Hepatic stellate cell (primary cell): ENCODE data around the gene TSPAN10.
"Not testable (repeated sequence)": the region's sequence is repeated elsewhere in the genome, so short reads cannot be mapped to it uniquely, and the experiment has no call there.

Source experiments
- DNase-seq: peaks from one replicate; pipeline ENCODE4 v3.0.0; 2011; ENCODE audit warnings: low spot score

TSPAN10 gene

DNA sequence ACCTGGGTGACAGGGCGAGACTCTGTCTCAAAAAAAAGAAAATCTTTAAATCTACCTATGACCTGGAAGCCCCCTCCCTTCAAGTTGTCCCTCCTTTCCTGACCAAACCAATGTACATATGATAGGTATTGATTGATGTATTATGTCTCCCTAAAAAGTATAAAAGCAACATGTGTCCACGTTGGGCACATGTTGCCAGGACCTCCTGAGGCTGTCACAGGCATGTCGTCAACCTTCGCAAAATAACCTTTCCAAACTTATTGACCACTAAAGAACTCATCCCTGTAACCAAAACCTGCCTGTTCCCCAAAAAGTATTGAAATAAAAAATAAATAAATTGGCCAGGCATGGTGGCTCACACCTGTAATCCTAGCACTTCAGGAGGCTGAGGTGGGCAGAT is 25.0 kb downstream of the TSPAN10 start:
- no peak for DNase-seq

DNA sequence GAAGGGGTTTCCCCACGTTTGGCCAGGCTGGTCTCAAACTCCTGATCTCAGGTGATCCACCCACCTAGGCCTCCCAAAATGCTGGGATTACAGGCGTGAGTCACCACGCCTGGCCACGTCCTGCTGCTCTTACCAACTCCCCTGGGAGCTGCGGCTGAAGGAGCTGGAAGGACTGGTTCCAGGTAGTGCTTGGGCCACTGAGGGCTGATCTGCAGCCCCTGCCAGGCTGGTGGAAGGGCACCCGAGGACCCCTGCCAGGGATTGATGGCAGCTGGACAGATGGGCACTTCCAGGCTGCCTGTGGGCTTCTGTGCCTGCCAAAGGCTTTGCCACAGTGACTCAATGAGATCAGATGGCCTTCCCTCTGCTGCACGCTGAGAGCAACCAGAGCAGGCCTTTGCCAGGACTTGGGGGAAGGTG is 27.1 kb downstream of the TSPAN10 start:
- DNase-seq = no peak

DNA sequence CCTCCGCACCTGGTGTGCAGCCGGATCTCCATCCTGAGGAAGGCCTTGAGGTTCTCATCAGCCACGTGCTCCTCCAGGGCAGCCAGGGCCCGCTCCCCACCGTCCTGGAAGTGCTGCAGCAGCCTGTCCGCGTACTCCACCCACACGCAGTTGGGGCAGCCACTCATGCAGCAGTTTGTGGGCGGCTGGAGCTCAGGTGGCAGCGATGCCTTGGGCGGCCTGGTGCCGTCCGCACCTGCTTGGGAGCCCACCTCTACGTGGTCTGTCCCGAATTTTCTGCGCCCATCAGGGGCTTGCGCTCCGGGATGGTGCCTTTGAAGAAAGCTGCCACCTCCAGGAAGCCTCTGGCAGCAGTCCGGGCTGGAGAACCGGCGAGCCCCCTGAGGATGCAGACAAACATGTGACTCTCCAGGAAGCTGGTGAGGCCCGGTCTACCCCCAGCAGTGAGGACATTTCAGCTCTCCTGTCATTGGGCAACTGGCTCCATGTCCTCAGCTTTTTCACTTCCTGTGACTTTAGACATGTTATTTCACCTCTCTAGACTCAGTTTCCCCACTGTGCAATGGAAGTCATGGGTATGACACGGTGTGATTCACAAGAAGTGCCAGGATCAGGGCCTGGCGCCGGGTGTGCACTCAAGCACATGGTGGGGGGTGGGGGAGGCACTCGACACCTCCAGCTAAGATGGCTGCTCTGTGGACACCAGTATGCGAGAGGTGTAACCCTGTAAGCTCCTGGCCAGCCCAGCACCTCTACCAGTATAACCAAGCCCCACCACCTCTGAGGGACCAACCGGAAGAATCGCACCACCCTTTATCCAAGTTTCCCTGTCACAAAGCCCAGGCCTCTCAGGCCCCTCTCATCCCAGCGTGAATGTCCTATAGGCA is 28.5 kb downstream of the TSPAN10 start:
- no peak for DNase-seq

DNA sequence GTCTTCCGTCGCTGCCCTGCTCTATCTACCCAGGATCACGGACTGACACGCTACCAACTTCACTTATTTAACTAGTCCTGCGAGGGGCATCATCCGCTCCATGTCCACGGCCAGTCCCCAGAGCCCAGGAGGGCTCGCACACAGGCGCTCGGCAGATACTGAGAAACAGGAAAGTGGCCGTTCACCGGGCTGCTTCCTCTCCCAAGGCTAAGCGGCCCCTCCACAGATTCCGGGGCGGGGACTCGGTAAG is 29.0 kb downstream of the TSPAN10 start:
- no peak for DNase-seq

DNA sequence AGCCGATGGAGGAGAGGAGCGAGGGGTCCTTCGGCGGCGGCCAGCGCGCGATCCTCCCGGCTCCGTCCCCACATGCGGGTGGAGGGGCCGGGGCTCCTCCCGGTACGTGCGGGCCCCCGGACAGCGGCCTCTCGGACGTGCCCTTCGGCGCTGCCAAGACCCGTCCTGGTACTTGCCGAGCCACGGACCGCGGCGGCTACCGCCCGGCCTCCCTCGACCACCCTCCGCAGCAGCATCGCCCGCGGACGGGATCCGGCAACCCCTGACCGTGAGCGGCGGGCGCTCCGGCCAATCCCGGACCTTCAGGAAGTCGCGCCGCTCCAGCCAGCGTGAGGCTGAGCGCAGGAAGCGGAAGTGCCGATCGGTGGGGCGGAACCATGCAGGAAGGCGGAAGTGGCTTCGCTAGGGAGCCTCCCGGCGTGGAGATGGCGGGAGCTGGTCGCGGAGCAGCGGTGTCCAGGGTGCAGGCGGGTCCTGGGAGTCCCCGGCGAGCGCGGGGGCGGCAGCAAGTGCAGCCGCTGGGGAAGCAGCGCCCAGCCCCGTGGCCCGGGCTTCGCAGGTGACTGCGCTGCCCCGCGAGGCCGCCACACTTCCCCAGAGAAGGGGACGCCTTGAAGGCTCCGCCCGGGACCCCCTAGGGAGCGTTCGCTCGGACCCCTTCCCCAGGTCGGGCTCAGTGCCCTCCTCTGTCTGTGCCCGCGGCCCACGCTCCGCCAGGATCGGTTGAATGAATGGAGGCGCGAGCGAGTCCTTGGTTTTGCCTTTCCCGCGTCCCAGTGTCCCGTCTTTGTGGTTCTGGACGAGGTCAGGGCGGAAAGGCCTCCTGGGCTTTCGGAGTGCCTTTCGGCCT is 29.6 kb downstream of the TSPAN10 start, which contains the start of the genes CCDC137 and OXLD1:
CCDC137 (plus strand) TSS at position 396 of the 850 bp plus-strand sequence; CDS start at position 426, 30 bp downstream.
OXLD1 (minus strand) TSS at position 264 of the 850 bp plus-strand sequence; CDS start at position 236, 28 bp downstream.
- peak; percentile 99 for DNase-seq

DNA sequence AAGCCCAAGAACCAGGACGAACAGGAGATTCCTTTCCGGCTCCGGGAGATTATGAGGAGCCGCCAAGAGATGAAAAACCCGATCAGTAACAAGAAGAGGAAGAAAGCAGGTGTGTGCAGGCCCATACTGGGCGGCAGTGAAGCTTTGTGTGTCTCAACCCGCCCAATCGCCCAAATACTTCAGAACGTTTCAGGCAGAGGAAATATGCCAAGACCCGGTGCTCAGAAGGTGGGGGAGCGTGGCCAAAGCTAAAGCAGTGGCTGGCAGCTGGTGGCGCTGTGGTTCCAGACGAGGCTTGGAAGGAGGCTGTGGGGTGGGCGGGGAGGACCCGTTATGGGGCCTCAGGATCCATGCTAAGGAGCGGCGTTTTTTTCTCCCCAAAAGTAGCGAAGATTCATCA is 30.8 kb downstream of the TSPAN10 start:
- no peak for DNase-seq

DNA sequence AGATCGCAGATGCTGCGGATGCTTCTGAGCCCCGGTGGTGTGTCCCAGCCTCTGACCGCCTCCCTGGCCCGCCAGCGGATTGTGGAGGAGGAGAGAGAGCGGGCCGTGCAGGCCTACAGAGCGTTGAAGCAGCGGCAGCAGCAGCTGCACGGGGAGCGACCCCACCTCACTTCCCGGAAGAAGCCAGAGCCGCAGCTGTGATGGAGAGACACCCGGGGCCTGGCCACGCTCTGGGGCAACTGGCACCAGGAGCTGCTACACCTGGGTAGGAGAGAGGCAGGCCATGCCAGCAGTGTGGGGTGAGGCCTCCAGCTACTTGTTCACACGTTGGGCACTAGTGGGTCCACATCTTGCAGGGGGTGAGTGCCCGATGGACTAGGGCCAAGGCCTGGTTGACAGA is 35.5 kb downstream of the TSPAN10 start:
- DNase-seq = no peak

DNA sequence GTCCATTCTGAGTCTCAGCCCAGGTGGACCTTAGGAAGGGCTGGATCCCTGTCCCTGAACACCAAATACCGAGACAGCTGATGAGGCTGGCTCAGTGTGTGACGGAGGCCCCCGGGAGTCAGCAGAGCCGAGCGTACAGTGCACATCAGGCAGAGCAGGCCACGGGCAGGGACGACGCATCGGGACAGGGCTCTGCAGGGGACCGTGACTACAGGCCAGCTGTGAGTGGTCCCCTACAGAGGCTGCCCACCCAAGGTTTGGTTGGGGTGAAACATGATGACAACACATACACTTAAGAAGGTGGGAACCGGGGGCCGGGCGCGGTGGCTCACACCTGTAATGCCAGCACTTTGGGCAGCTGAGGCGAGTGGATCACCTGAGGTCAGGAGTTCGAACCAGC is 36.0 kb downstream of the TSPAN10 start:
- DNase-seq = no peak

DNA sequence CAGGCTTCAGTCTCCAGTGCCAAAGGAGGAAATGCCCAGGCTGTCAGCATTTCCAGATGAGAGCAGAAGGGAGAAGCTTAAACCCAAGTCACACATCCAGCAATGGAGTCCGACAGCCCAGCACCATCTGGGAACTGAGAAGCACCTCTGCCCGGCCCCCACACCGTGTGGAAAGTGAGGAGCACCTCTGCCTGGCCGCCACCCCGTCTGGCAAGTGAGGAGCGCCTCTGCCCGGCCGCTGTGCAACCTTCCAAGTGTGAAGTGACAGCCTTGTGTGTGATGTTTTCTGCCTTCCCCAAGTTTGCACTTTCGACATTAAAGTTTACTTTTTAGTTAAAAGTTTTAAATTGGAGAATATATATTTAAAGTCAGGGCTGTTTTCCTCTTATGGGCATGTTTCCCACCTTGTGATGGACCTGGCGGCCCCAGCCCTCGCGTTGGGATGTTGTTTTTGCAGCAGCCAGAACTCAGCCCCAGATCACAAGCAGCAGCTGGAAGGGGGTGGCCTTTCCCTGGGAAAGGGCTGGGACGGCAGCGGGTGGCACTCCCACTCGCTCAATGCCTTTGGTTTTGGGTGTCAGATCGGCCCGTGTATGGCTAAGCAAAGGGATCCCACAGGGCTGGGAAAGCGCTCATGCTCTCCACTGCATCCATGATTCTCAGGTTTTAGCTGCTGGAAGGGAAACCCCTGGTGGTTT is 36.7 kb downstream of the TSPAN10 start:
- DNase-seq = no peak

DNA sequence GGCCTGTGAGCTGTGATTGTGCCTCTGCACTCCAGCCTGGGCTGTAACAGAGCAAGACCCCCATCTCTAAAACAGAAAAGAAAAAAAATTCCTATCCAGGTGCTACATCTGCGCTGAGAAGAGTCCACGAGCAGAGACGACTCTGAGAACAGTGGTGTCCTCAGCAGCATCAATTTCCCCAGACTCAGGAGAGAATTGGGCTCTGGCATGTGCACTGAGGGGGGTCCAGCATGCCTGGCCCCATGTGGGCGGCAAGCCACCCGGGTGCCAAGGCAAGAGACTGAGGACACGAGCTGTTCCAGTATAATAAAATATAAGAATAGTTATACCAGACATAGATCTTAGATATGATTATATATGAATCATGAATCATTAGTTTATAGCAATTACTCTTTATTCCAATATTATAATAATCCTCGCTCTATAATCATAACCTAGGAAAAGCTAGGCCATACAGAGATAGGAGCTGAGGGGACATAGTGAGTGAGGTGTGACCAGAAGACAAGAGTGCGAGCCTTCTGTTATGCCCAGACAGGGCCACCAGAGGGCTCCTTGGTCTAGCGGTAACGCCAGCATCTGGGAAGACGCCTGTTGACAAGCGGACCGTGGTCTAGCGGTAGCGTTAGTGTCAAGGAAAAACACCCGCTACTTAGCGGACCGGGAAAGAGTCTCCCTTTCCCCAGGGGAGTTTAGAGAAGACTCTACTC is 38.7 kb downstream of the TSPAN10 start:
- not testable (repeated sequence) for DNase-seq

DNA sequence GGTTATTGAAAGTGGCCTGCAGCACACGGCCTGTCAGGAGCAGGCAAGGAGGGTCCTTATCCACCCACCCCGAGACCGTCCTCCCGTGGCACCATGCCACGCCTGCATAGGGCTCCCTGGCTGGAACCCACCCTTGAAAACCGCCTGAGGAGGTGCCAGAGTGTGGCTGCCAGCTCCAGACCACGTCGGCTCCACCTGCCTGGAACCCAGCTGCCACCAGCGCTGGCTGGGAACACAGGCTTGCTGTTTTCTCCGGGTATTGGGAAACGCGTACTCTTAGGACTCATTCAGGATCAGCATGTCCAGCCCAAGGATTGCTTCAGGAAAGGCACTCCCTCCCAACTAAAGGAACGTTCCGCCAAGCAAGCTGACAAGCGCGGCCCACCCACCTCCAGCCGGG is 39.9 kb downstream of the TSPAN10 start:
- DNase-seq = no peak

DNA sequence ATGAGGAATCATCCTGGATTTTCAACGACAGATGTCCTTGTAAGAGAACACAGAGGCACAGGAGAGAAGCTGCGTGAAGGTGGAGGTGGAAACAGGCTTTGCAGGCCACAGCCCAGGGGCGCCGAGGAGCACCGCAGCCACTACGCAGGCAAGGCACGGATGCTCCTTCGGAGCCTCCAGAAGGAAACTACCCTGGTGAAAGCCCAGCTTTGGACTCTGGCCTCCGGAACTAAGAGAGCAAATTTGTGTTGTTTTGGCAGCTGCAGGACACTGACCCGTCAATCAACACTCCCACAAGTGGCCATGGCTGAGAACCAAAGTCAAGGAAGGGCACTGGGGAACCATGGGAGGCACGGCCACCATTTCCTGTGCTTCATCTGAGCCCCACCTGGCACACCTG is 43.2 kb downstream of the TSPAN10 start:
- DNase-seq = no peak

DNA sequence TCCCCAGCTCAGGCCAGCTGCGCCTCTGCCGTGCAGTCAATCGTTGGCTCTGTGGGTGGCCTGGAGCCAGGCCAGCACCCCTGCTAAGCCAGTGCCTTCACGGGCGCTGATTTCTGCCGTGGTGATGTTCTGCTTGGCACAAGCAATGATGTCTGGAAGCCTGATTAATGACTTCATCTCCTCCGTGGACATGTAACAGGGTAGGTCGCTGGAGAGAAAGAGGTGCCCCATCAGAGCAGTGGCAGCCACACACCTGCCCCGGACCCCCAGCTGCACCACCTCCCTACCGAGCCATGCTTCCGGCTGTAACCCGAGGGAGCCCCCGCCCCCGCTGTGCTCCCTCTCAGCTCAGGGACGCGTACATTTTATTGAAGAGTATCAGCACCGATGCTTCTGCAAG is 44.7 kb downstream of the TSPAN10 start:
- no peak for DNase-seq

DNA sequence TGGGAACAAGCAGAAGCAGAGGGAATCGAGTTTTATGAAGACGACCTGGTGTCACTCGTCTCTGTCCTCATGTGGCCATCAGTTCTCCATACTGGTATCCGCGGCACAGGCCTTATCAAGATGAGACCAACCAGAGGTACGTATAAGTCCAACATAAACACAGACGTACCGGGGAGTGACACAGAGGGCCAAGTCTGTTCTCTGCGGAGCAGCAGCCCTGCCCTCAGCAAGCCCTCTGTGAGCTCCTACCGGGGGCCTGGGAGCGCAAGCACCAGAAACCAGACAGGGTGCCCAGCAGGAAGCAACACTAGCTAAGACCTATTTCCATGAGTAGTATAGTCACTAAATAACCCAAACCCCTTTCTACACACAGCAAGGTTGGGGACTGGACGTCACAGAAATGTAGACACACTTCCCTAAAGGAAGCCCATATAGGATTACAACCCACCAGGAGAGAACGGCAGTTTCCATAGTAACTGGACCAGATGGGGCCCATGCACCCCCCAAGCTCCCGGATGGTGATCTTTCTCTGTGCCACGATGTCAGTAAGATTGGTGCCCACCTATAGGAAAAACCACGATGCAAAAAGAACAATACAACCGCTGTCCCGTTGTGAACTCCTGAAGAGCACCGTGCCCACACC is 45.7 kb downstream of the TSPAN10 start:
- DNase-seq = no peak

DNA sequence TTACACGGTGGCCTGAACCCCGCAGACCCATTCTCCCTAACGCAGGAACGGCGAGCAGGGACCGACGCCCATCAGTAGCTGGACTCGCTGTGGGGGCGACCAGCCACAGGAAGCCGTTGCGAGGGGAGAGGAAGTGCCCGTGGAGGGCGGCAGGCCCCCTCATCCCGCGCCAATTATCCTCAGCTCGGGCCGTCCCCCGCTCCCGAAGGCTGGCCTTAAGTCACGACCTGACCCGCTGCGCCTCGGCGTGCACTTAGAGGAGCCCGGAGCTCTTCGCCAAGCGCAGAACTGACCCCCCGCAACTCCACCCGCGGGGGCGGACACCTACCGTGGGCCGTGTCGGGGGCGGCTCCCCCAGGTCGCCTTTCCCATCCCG is 46.2 kb downstream of the TSPAN10 start:
- DNase-seq = peak; percentile 48

DNA sequence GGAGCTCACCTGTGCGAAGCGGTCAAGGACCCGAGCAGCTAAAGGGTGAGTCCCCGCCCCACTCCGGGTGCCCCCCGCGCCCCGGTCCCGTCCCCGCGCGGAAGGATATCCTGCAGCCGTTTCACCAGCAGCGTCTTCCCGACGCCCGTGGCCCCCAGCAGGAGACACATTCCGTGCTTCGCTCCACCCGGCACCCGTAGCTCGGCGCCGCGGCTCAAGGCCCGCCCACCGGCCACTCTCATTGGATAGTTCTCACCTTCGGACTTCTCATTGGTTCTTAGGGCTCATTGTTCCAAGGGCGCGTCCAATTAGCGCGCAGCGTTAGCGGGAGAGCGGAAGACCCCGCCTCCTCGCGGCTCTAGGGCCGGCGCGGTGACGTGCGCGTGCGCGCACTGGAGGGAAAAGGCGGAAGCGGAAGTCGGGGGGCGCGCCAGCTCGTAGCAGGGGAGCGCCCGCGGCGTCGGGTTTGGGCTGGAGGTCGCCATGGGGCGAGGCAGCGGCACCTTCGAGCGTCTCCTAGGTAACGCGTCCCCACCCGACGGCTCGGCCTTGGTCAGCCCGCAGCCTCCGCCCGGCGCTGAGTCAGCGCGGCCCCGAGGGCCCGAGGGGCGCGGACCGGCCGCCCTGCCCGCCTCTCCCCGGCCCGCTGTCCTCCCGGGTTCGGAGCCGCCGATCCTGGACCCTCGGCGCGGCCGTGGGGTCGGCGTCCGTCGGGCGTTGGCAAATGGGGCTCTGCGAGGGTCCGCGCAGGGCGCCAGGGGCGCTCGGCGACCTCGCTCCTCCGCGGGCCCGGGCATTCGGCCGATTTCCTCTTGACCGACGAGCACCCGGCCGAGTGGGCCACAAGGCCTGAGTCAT is 46.8 kb downstream of the TSPAN10 start, which contains the start of the genes ARL16 and HGS:
ARL16 (minus strand) TSS at position 214 of the 858 bp plus-strand sequence; CDS start at position 170, 44 bp downstream.
HGS (plus strand) TSS at position 428 of the 858 bp plus-strand sequence; CDS start at position 484, 56 bp downstream.
- peak; percentile 100 for DNase-seq

DNA sequence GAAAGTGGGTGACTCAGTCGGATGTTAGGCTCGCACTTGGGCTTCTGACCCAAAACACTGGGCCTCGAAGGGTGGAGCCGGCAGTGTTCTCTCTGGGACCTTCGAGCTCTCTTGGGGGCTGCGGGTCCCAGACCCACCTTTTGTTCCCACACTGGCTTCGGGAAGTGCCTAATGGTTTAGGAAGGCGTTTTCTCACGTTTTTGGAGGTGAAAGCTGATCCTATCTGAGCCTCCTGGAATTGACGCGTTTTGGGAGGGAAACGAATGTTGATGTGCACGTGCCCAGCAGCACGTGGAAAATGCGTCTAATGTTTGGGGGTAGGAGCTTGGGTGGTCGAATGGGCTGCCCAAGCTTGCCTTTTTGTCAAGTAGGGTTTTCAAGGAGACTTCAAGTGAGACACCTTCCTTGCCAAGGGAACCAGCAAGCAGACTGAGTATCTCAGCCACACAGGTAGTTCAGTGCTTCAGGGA is 47.5 kb downstream of the TSPAN10 start:
- DNase-seq = peak; percentile 94

DNA sequence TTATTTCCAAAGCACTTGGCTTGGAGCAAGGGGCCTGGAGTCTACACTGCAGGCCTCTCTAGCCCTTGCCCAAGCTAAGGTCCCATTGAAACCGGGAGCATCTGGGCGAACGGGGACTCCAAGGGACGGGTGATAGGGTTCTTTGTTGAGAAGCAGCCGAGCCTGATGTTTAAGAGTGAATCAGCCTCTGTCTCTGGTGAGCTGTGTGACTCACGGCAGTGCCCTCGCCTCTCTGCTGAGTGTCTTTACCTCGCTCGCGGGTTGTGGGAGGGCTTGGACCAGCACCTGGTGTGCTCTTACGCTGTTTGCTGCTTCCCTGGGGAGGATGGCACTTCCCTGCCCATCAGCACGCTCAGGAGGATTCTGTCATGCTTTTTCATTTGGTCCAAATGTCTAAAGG is 48.1 kb downstream of the TSPAN10 start:
- DNase-seq = peak; percentile 74

DNA sequence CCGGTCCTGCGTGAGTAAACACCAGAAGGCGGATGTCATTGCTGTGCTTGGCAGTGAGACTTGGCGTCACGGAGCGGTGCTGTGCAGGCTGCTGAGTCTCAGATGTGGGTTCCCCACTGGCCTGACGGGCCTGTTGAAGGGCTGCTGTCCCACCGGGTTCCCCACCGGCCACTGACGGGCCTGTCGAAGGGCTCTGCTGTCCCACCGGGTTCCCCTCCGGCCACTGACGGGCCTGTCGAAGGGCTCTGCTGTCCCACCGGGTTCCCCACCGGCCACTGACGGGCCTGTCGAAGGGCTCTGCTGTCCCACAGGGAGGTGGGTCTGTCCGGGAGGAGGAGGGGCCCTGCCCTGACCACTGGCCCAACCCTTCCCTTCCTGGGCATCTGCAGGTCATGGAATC is 49.6 kb downstream of the TSPAN10 start:
- no peak for DNase-seq
